Measurements from ENCODE around the gene GMDS. TPM values are rescaled to one million over a fixed set of nuclear protein-coding genes. Genes with fewer than 3 reads are reported as not detected.

Gene GMDS
- total and polyA plus RNA-seq, 2 of the 8 experiments (the other 6 are each of a cell fraction or from before 2014, with no cell fraction given) = 16.8 to 50.0 TPM

GRCh38 chr6:1872649-1873131, 372.7 kb downstream of the GMDS start:
- Histone ChIP-seq H3K27ac (ENCODE audit: low read depth, low read length) (no peak overlapping the region), H3K79me2 (ENCODE audit: control insufficient read depth in 1 of 2, insufficient read depth in 2 of 2, low read length in 2 of 2) (no peaks in the 10 kb centered on the region), H3K4me1 (replicated peaks in 1 of 4; ENCODE audit: control insufficient read depth in 3 of 4, insufficient read depth in 4 of 4, low read length in 3 of 4) (peaks cover 4 to 17% (median 15%) of the 10 kb centered on the region in 4 experiments; a peak in 6 of 7 replicates), H4K20me1 (replicated peaks in 1 of 2; ENCODE audit: control insufficient read depth in 1 of 2, insufficient read depth in 2 of 2, low read length in 2 of 2) (no peaks in the 10 kb centered on the region), H3K79me1 (ENCODE audit: low read depth, low read length) (no peaks in the 10 kb centered on the region; the same call in 1 of the 2 replicates), H3K9ac (replicated peaks in 1 of 4; ENCODE audit: extremely low read depth in 1 of 4, low read depth in 3 of 4, low read length in 3 of 4) (no peak overlapping the region; a peak in 2 of 7 replicates), H4K91ac (replicated peaks; ENCODE audit: insufficient read length, low read length) (no peak overlapping the region), H3K27me3 (replicated peaks in 1 of 4; ENCODE audit: control insufficient read depth in 3 of 4, extremely low read depth in 1 of 4, insufficient read depth in 3 of 4, low read length in 3 of 4) (no peaks in the 10 kb centered on the region), H2AFZ (ENCODE audit: low read length) (no peak overlapping the region), H3K23me2 (ENCODE audit: low read depth, low read length) (no peaks in the 10 kb centered on the region; the same call in 1 of the 2 replicates), H2BK12ac (ENCODE audit: low read depth, low read length) (no peak overlapping the region; the same call in 1 of the 2 replicates), H3K4me3 (ENCODE audit: extremely low read depth in 1 of 4, insufficient read depth in 2 of 4, low read depth in 3 of 4, low read length in 4 of 4) (no peak overlapping the region), H3K36me3 (ENCODE audit: control insufficient read depth in 2 of 4, insufficient read depth in 4 of 4, low read length in 3 of 4) (no peaks in the 10 kb centered on the region), H3K14ac (ENCODE audit: insufficient read length) (no peak overlapping the region), H3K4ac (replicated peaks; ENCODE audit: insufficient read length, low read depth, low read length) (no peak overlapping the region), H2BK5ac (ENCODE audit: low read depth, low read length) (no peak overlapping the region), H4K5ac (ENCODE audit: insufficient read length, low read depth, low read length) (no peak overlapping the region), H2AK5ac (ENCODE audit: low read depth, low read length) (no peak overlapping the region), H3K18ac (ENCODE audit: extremely low read depth, low read length) (no peak overlapping the region), H4K8ac (ENCODE audit: extremely low read depth, insufficient read depth, low read length) (no peak overlapping the region), H3K4me2 (ENCODE audit: insufficient read depth in 1 of 2, low read depth in 2 of 2, low read length in 2 of 2) (no peak overlapping the region), H3K23ac (ENCODE audit: insufficient read length) (no peak overlapping the region), H2BK120ac (replicated peaks; ENCODE audit: low read depth, low read length) (no peak overlapping the region), H3K9me3 (ENCODE audit: insufficient read depth in 2 of 2, low read depth in 1 of 2, low read length in 1 of 2) (no peaks in the 10 kb centered on the region), H2BK15ac (ENCODE audit: low read length) (no peak overlapping the region), H3K56ac (replicated peaks; ENCODE audit: insufficient read length, low read depth, low read length) (no peak overlapping the region), H2BK20ac (ENCODE audit: low read length) (no peak overlapping the region)
- DNase-seq (ENCODE audit: low read depth in 1 of 2, low spot score in 2 of 2) (no peak), FAIRE-seq (no peak)
- POLR2A ChIA-PET (ENCODE audit: partially characterized antibody) = no interaction called here
- CTCF ChIA-PET (ENCODE audit: partially characterized antibody) = interaction anchor here (0.7 to 1.5 kb wide), 2 partner anchors 23 to 57 kb away, joined by 3 read pairs; no protein-coding TSS in a partner anchor
- 79% methylated on average over 11 of the region's 11 CpGs; no CpG with 5 or more reads in 1 of the 2 experiments for WGBS, 2 experiments (ENCODE audit: extremely low coverage in 1 of 2, insufficient coverage in 1 of 2, insufficient read length in 1 of 2, insufficient replicate concordance in 2 of 2, low coverage in 1 of 2, low lambda C conversion rate in 2 of 2, missing lambda C conversion rate in 1 of 2)
- TF ChIP-seq ATF3 (IDR thresholded peaks at IDR 0.05; ENCODE audit: insufficient read depth, low read depth, low read length) (no peak), POLR2A (IDR thresholded peaks at IDR 0.05; ENCODE audit: control extremely low read depth in 1 of 2, low read depth in 2 of 2, low read length in 2 of 2) (no peak), PHF8 (conservative IDR thresholded peaks at IDR 0.05; ENCODE audit: low read depth, low read length) (no peak), E2F6 (IDR thresholded peaks at IDR 0.05) (no peak), YY1 (IDR thresholded peaks at IDR 0.05; ENCODE audit: low read depth, low read length) (no peak), SRF (IDR thresholded peaks at IDR 0.05; ENCODE audit: low read depth, low read length) (no peak), GTF2F1 (IDR thresholded peaks at IDR 0.05; ENCODE audit: borderline replicate concordance, low read depth, low read length) (no peak), KDM5A (IDR thresholded peaks at IDR 0.05; ENCODE audit: low read length) (no peak), BCL11A (IDR thresholded peaks at IDR 0.05; ENCODE audit: low read depth in 2 of 2, low read length in 2 of 2) (no peak), ASH2L (IDR thresholded peaks at IDR 0.05; ENCODE audit: low read length) (no peak)
